ENCODE measurements around the gene IKZF4. TPM values are rescaled to one million over a fixed set of nuclear protein-coding genes. Genes with fewer than 3 reads are reported as not detected.

The IKZF4 gene
- total RNA-seq, 2 experiments from 2014 or later, result 7.5 to 8.2 TPM

- H3K27me3 Mint-ChIP-seq (ENCODE audit: low read depth), result peaks cover 17% of the 10 kb centered on the region
- H3K9me3 Mint-ChIP-seq, result no peaks in the 10 kb centered on the region
- H3K36me3 Mint-ChIP-seq (ENCODE audit: low read depth), result no peaks in the 10 kb centered on the region
- CTCF ChIA-PET, result interaction anchor here (0.8 to 1.0 kb wide), 3 partner anchors 10 to 32 kb away, joined by 3 to 4 read pairs (median 4); partner anchors contain the start of gene PA2G4
- peak overlapping the region; percentile 76 for H3K4me3 Mint-ChIP-seq
- DNase-seq, result peak; percentile 70
- no peak overlapping the region for H3K27ac Mint-ChIP-seq
- intact Hi-C loops (cut with micrococcal nuclease), result loop anchor here (1.0 kb wide), 2 partner anchors 25 to 39 kb away; partner anchors contain the start of genes PA2G4 and ZC3H10
- peaks cover 12% of the 10 kb centered on the region for H3K4me1 Mint-ChIP-seq (ENCODE audit: low read depth)
These were observed 58.3 kb downstream of the IKZF4 start for GRCh38 chr12:56078931-56079722.

DNA sequence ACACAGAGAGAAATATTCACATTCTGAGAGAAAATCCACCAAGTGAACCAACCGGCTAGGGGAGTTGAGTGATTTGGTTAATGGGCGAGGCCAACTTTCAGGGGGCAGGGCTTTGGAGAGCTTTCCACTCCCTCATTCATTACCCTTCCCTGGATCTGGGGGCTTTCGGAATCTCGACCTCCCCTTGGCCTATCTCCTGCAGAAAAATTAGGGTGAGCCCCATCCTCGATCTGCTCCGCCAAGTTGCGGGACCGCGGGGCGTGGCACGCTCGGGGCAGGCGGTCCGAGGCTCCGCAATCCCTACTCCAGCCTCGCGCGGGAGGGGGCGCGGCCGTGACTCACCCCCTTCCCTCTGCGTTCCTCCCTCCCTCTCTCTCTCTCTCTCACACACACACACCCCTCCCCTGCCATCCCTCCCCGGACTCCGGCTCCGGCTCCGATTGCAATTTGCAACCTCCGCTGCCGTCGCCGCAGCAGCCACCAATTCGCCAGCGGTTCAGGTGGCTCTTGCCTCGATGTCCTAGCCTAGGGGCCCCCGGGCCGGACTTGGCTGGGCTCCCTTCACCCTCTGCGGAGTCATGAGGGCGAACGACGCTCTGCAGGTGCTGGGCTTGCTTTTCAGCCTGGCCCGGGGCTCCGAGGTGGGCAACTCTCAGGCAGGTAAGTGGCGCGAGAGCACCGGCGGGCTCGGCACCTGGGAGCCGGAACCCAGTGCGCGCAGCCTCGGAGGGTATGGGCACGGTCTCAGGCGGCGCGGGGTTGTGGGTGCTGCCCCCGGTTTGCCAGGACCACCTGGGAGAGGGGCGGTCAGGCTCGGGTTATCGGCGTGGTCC is 59.1 kb downstream of the IKZF4 start, which contains the start of gene ERBB3:
Gene ERBB3, plus strand, starts transcription at position 443 of the 833 bp plus-strand sequence. Its CDS starts 136 bp downstream, at position 579.
- DNase-seq, result peak; percentile 81
- CTCF ChIA-PET, result interaction anchor here (0.8 to 1.0 kb wide), 4 partner anchors 9 to 31 kb away, joined by 3 to 4 read pairs (median 4); partner anchors contain the start of gene PA2G4
- Mint-ChIP-seq H3K36me3 (ENCODE audit: low read depth) (no peaks in the 10 kb centered on the region), H3K27ac (no peak within 1 kb of the TSS), H3K4me3 (peak within 1 kb of the TSS; percentile 76), H3K9me3 (no peaks in the 10 kb centered on the region), H3K4me1 (ENCODE audit: low read depth) (peaks cover 12% of the 10 kb centered on the region), H3K27me3 (ENCODE audit: low read depth) (peaks cover 17% of the 10 kb centered on the region)
- intact Hi-C loops (cut with micrococcal nuclease), result loop anchor here (1.0 to 5.0 kb wide), 3 partner anchors 24 to 38 kb away; partner anchors contain the start of genes PA2G4 and ZC3H10

DNA sequence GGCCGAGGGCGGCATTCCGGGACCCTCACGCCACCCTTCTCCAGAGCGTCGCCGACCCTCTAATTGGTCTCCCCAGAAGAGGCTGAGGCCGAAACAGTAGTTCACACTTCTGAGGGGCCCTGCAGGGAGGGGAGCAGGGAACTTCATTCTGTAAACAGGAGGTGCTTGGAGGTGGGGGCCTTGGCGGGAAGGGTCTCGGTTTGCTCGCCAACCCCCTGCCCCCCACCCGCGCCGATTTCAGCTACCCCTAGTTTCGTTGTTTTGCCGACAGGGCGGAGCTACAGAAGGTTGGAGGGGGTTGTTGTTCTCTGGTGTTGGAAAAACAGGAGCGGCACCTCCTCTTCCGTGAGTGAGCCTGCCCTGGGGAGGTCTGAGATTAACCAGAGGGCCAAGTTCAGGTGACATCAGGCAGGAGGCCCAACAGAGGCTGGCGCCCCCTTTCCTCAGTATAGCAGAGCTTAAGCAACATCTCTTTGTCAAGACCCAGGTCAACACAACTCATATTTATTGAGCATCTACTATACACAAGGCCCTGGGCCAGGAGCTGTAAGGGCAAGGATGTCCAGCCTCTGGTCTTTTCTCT is 59.8 kb downstream of the IKZF4 start:
- H3K4me3 Mint-ChIP-seq, result peak overlapping the region; percentile 76
- H3K27me3 Mint-ChIP-seq (ENCODE audit: low read depth), result peaks cover 17% of the 10 kb centered on the region
- no peak overlapping the region for H3K27ac Mint-ChIP-seq
- CTCF ChIA-PET, result interaction anchor here (1.0 to 1.3 kb wide), 3 partner anchors 16 to 85 kb away, joined by 3 to 4 read pairs (median 4); no protein-coding TSS in a partner anchor
- H3K36me3 Mint-ChIP-seq (ENCODE audit: low read depth), result no peaks in the 10 kb centered on the region
- intact Hi-C loops (cut with micrococcal nuclease), result loop anchor here (5.0 kb wide), 1 partner anchor 33 kb away; no protein-coding TSS in a partner anchor
- no peaks in the 10 kb centered on the region for H3K9me3 Mint-ChIP-seq
- H3K4me1 Mint-ChIP-seq (ENCODE audit: low read depth), result peaks cover 12% of the 10 kb centered on the region
- no peak for DNase-seq

DNA sequence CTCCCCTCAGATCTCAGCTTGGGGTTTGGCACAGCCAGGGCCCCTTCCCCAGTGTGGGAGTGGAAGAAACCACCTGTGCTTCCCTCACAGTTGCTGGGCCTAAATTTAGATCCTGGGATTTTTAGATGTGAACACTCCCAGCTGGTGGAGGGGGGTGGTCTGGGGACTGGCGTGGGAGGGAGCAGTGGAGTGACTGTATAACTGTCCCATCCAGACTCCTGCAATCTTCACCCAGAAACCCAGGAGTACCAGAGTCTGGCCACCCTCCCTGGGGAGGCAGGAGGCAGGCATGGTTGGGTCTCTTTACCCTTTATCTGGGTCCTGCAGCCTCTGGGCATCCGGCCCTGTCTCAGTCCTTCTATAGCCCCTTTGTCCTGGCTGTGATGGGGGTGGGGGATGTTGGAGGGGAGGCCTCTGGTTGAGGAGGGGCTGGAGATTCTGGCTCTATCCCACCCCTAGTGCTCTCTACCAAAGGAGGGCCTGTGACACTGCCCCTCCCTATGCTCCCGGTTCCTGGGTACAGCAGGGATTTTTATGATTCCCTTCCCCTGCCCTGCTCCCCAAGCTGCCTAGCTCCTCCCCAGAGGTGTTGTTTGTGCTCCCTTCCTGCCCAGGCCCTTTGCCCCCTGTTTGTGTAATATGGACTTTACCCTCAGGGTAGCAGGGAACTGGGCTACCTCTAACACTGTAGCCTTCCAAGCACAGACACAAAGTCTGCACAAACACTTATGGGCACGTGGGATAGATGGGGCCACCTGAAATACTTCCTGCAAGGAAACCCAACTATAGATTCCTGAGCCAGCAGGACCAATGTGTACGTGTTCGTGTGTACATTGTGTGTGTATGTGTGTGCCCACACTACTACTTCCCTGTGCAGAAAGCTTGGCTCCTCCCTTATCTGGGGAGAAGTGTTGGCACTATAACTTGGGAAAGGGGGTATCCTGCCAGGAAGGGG is 60.8 kb downstream of the IKZF4 start:
- CTCF ChIA-PET, result interaction anchor here (0.6 to 1.3 kb wide), 3 partner anchors 34 to 292 kb away, joined by 3 to 4 read pairs (median 4); no protein-coding TSS in a partner anchor
- Mint-ChIP-seq H3K27me3 (ENCODE audit: low read depth) (peaks cover 17% of the 10 kb centered on the region), H3K4me3 (no peak overlapping the region), H3K36me3 (ENCODE audit: low read depth) (no peaks in the 10 kb centered on the region), H3K9me3 (no peaks in the 10 kb centered on the region), H3K27ac (no peak overlapping the region), H3K4me1 (ENCODE audit: low read depth) (peaks cover 12% of the 10 kb centered on the region)
- intact Hi-C loops (cut with micrococcal nuclease), result loop anchor here (5.0 kb wide), 1 partner anchor 34 kb away; no protein-coding TSS in a partner anchor
- DNase-seq, result no peak

- Mint-ChIP-seq H3K36me3 (ENCODE audit: low read depth) (no peaks in the 10 kb centered on the region), H3K4me1 (ENCODE audit: low read depth) (peaks cover 12% of the 10 kb centered on the region), H3K4me3 (no peak overlapping the region), H3K27me3 (ENCODE audit: low read depth) (peaks cover 17% of the 10 kb centered on the region), H3K9me3 (no peaks in the 10 kb centered on the region), H3K27ac (no peak overlapping the region)
- CTCF ChIA-PET, result interaction anchor here (0.6 to 1.2 kb wide), 2 partner anchors 15 to 279 kb away, joined by 3 to 4 read pairs; no protein-coding TSS in a partner anchor
- intact Hi-C loops (cut with micrococcal nuclease), result loop anchor here (5.0 kb wide), 1 partner anchor 35 kb away; no protein-coding TSS in a partner anchor
- no peak for DNase-seq
These were observed 61.5 kb downstream of the IKZF4 start for GRCh38 chr12:56082382-56082781.

DNA sequence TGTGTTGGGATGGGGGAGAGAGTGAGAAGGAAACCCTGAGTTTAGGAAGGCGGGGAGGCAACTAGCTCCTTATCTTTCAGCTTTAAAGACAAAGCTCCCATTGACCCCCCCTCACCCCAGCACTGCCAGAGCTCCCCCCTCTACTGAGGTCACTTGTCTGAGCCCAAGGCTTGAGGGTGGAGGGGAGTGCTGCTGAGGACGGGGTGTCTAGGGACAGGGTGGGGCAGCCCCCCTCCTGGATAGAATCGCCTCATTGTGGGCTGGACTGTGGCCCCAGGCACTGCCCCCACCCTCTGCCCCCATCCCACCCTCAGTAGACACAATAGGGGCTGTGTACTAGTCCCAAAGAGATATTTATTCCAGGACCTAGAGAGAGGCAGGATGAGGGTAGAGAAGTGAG is 62.1 kb downstream of the IKZF4 start:
- H3K4me3 Mint-ChIP-seq, result no peak overlapping the region
- H3K27me3 Mint-ChIP-seq (ENCODE audit: low read depth), result peaks cover 17% of the 10 kb centered on the region
- H3K27ac Mint-ChIP-seq, result no peak overlapping the region
- DNase-seq, result no peak
- CTCF ChIA-PET, result interaction anchor here (0.6 to 1.4 kb wide), 3 partner anchors 14 to 279 kb away, joined by 3 to 4 read pairs (median 4); no protein-coding TSS in a partner anchor
- intact Hi-C loops (cut with micrococcal nuclease), result loop anchor here (5.0 kb wide), 1 partner anchor 36 kb away; no protein-coding TSS in a partner anchor
- H3K9me3 Mint-ChIP-seq, result no peaks in the 10 kb centered on the region
- peaks cover 12% of the 10 kb centered on the region for H3K4me1 Mint-ChIP-seq (ENCODE audit: low read depth)
- H3K36me3 Mint-ChIP-seq (ENCODE audit: low read depth), result no peaks in the 10 kb centered on the region

- intact Hi-C loops (cut with micrococcal nuclease), result loop anchor here (1.0 to 5.0 kb wide), 3 partner anchors 19 to 38 kb away; partner anchors contain the start of genes PA2G4 and RPL41
- DNase-seq, result peak; percentile 55
- Mint-ChIP-seq H3K9me3 (no peaks in the 10 kb centered on the region), H3K27ac (no peak overlapping the region), H3K4me1 (ENCODE audit: low read depth) (peaks cover 8% of the 10 kb centered on the region), H3K36me3 (ENCODE audit: low read depth) (no peaks in the 10 kb centered on the region), H3K4me3 (no peak overlapping the region), H3K27me3 (ENCODE audit: low read depth) (peaks cover 13% of the 10 kb centered on the region)
- CTCF ChIA-PET, result interaction anchor here (0.5 to 3.2 kb wide), 13 partner anchors 11 to 340 kb away, joined by 3 to 22 read pairs (median 3); partner anchors contain the start of gene PA2G4
These were observed 64.2 kb downstream of the IKZF4 start for GRCh38 chr12:56084958-56085543.

GRCh38 chr12:56086096-56086495 is 65.3 kb downstream of the IKZF4 start:
- no peak overlapping the region for H3K4me3 Mint-ChIP-seq
- H3K4me1 Mint-ChIP-seq (ENCODE audit: low read depth), result peaks cover under 1% of the 10 kb centered on the region

DNA sequence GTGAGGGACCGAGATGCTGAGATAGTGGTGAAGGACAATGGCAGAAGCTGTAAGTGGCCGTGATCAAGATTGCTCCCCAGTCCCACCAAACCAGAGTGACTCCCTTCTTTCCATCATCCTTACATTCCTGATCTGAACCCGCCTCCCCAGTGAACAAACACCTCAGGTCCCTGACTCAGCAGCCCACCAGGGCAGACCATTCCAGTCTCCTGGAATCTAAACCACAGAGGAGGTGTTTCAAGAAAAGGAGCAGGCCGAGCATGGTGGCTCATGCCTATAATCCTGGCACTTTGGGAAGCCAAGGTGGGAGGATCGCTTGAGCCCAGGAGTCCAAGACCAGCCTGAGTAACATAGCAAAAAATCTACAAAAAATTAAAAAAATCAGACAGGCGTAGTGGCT is 65.8 kb downstream of the IKZF4 start:
- H3K36me3 Mint-ChIP-seq (ENCODE audit: low read depth), result no peaks in the 10 kb centered on the region
- H3K9me3 Mint-ChIP-seq, result no peaks in the 10 kb centered on the region
- CTCF ChIA-PET, result interaction anchor here (0.8 to 3.2 kb wide), 3 partner anchors 10 to 40 kb away, joined by 3 to 22 read pairs (median 3); partner anchors contain the start of gene PA2G4
- H3K4me3 Mint-ChIP-seq, result no peak overlapping the region
- no peaks in the 10 kb centered on the region for H3K4me1 Mint-ChIP-seq (ENCODE audit: low read depth)
- no peak overlapping the region for H3K27ac Mint-ChIP-seq
- intact Hi-C loops (cut with micrococcal nuclease), result no loop called here
- DNase-seq, result no peak
- peaks cover 4% of the 10 kb centered on the region for H3K27me3 Mint-ChIP-seq (ENCODE audit: low read depth)

More at GRCh38 chr12:56086096-56086495, 65.3 kb downstream of the IKZF4 start:
- H3K27ac Mint-ChIP-seq, result no peak overlapping the region
- peaks cover 8% of the 10 kb centered on the region for H3K27me3 Mint-ChIP-seq (ENCODE audit: low read depth)
- no peaks in the 10 kb centered on the region for H3K36me3 Mint-ChIP-seq (ENCODE audit: low read depth)
- no peaks in the 10 kb centered on the region for H3K9me3 Mint-ChIP-seq
- intact Hi-C loops (cut with micrococcal nuclease), result no loop called here
- DNase-seq, result no peak
- CTCF ChIA-PET, result interaction anchor here (0.6 to 3.2 kb wide), 6 partner anchors 11 to 248 kb away, joined by 3 to 22 read pairs (median 4); partner anchors contain the start of genes PA2G4 and PAN2

DNA sequence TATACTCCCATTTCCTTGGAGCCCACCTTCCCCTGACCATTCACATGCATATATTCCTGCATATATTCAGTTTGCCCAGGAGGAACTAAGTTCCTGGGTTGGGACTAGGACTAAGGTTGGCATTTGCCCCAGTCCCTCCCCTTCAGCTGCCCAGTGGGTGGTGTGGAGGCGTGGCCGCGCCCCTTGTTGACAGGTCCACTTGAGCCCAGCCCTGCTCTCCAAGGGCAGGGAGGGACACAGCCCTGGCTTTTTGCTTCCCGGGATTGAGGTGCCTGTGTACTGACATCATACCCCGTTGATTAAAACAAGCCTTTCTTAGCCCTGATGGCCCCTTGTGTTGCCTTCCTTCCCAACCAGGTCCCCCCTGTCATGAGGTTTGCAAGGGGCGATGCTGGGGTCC is 66.4 kb downstream of the IKZF4 start:
- H3K27ac Mint-ChIP-seq, result no peak overlapping the region
- intact Hi-C loops (cut with micrococcal nuclease), result no loop called here

More for the DNA sequence above, 66.4 kb downstream of the IKZF4 start:
- Mint-ChIP-seq H3K27me3 (ENCODE audit: low read depth) (no peaks in the 10 kb centered on the region), H3K4me1 (ENCODE audit: low read depth) (no peaks in the 10 kb centered on the region), H3K4me3 (no peak overlapping the region), H3K36me3 (ENCODE audit: low read depth) (no peaks in the 10 kb centered on the region), H3K9me3 (no peaks in the 10 kb centered on the region)
- no peak for DNase-seq
- CTCF ChIA-PET, result interaction anchor here (3.2 kb wide), 1 partner anchor 16 kb away, joined by 22 read pairs; the partner anchor contains the start of gene PA2G4

Data from activated naive CD4-positive, alpha-beta T cell treated with anti-CD3 and anti-CD28 coated beads for 36 hours (primary cell).